ENCODE data around the gene TSHZ1.

The TSHZ1 gene

DNA sequence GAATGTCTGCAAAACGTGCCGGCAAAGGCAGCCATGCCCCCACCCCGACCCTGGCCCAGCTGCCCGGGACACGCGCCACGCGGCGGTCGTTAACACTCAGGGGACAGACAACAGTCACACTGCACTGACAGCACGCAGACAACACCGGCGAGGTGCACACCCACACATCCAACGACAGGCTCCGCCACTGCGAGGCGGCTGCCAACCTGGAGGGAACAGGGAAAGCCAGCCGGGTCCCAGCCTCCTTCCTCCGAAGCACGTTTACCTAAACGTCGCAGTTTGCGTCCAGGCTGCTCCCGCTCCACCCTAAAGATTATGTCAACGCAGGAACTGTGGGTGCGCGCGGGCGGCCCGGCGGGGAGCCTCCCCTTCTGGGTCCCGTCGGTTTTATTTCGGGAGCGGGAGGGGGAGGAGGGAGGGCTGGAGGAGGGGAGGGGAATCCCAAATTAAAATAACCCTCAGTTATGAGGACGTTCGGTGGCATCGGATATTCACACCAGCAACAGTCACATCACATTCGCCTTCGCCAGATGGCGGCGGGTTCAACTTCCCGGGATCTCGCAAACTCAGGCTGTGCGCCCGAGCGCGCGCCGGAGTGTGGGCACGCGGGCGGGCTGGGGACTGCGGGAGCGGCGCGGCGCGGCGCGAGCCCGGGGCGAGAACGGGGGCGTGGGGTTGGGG lies 2.3 kb upstream of the TSHZ1 start:
- peak; percentile 44 to 46 for DNase-seq

DNA sequence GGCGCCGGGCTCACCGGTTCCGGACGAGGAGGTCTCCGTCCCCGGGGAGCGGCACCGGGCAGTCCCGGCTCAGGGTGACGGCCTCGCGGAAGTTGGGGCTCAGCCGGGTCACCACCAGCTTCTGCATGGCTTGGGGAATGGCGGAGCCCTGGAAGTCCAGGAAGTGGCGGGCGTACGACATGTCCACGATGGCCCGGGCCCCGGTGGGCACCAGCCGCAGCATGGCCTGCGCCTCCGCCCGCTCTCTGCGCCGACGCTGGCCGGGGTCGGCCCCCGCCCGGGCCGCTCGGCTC lies 1.8 kb upstream of the TSHZ1 start:
- no peak for DNase-seq

DNA sequence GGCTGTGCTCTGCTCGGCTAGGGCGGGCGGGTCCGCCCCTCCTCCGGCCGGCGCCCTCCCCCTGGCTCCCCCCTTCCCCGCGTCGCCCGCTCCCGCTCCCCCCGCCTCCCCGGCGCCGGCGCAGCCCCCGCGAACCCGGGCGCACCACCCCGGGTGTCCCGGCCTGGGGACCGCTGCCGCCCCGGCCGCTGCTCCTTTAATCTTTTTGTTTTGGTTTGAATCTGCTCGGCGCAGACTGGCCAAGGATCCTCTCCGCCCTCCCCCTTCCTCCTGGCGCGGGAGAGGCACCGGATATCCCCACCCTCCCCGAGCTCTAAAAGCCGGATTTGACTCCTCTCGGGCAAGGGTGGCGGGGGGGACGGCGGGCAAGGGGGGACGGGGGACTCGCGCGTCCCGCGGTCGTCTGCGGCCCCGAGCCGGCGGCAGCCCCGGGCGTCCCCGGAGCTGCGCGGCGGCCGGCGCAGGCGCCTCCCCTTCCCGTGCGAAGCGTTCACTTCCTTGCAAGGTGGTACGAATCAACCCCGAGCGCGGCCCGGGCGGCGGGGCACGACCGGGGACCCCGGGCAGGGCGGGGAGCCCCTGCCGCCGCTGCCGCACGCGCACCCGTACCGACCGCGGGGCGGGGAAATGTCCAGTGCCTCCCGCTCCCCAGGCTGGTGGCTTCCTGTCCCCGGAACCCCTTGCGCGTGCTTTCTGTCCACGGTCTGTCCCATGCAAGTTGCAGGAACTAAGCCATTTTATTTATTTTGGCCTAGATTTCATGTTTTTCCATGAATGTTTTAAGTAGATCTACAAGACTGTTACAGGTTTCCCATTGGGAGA lies 1.3 kb upstream of the TSHZ1 start, which contains the start of gene PTGR3:
PTGR3 (minus strand) TSS at position 11 of the 822 bp plus-strand sequence. CDS start 81 bp downstream, outside the sequence.
- DNase-seq = peak; percentile 64 to 67

DNA sequence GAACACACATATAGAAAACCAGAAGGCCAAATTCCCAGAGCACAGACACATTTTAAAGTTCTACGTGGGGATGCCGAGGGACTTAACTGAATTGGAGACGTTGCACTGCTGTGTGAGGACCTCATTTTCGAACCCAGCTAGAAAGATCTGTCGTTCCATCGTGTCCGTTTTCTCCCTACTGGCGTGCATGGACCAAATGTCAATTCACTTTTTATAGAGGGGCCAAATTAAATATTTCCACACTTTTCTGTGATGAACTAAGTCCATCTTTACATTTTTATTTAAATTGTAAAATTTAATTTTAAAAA lies 692 bp upstream of the TSHZ1 start:
- DNase-seq = no peak

DNA sequence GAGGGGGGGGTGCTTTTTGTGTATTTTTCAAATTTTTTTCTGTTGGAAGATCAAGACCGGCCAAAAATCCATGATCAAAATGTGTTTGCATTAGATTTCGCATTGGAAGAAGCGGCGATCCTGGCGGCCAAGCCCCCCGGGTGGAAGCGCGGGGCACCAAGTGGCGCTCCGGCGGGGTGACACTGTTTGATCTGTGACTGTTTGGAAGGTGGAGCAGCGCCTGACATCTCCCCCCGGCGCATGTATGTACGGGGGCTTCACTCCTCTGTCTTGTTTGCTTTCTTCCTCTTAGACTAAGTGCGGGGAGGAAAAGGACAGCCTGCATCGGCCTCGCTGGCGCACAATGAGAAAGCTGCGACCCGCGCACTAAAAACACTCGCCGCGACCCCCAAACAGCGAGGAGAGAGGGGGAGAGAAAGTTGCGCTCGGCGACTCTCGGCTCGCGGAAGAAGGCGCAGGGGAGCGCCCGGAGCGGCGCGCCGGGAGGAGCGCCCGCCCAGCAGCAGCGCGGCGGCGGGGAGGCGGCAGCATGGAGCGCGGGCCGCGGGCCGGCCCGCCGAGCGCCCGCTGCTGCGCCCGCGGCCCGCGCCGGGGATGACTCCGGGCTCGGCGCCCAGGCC lies 515 bp downstream of the TSHZ1 start:
- DNase-seq = peak in 1 of 2 experiments; percentile 27

DNA sequence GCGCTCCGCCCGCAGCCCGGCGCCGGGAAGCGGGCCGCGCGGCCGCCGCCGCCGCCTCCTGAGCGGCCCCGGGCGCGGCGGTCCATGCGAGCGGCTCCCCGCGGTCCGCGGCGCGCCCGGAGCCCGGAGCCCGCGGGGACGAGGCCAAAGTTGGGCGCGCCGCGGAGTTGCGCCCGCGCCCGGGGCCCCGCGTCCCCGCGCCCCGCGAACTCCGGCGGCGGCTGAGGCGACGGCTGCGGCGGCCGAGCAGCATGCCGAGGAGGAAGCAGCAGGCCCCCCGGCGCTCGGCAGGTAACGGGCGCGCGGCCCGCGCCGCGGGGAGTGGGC lies 992 bp downstream of the TSHZ1 start:
- DNase-seq = no peak

DNA sequence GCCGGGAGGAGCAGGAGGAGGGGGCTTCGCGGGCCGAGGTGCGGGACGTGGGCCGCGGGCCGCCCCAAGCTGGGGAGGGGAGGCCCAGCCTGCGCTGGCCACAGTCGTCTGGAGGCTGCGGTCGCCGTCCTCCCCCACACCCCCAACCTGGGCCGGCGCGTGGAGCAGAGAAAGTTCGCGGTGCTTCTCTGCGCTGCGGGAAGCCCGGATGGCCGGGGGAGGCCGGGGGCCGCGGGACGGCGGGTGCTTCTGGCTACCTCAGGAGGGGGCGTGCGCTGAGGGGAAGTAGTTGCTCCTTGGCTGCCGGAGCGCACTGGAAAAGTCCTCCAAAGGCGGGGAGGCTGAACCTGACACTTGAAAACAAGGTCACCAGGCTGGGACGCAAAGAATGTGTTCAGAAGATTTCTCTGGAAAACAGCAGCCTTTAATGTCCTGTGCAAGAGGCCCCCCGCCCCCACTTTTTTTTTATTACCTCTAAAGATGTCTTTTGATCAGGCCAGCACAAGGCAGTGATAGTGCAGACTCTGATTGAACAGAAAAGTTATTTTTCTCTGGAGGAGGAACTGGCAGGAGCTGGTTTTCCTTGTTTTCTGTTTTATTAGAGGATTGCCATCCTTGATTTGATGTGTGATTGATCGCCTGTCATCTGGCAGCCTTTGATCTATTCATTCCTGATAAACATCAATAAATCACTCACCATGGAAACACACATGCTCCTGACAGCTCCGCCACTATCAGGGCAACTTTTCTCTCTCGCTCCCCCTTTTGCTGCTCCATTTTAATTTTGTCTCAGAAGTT lies 1.6 kb downstream of the TSHZ1 start:
- DNase-seq = peak; percentile 21 to 40

DNA sequence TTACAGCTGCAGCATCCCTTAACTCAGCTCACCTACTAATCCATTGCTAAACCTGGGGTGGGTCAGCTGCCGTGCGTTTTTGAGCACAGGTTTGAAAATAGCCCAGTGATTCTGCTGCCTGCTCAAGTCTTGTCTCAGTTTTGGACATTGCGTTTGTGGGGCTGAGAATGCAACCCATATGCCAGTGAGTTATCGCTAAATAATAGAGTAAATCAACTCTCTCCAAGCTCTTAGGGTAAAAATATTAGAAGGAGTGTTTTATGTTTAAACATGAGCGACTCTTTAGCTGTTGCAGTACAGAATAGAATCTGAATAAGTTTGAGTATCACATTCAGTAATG lies 2.1 kb downstream of the TSHZ1 start:
- no peak for DNase-seq

DNA sequence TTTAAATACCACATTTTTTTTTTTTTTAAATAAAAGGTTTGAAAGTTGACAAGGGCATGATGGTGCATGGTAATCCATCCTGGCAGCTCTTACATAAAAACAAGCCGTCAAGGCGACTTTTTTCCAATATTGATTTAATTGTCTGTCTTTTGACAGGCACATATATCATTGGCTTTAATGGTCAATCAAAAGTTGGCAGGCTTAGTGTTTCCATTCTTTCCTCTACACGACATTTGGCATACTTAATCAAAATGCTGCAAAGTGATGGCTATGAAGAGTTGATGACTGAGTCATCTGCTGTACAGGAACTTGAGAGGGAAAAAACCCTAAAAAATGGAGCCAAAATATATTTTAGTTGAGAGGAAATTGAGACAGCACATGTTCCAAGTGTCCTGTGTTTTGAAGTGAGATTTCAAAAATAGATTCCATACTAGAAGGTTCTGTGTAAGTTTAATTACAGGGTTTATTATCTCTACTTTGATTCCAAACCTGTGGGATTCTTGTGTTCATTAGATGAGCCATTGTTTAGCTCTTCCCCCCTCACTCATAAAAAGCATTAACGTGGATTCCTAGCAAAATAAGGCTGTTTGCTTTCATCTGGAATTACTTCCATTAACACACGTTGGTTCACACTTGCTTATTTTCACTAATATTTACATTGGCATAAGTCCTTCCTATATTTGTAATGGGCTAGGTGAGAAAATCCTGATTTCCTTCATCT lies 3.2 kb downstream of the TSHZ1 start:
- DNase-seq = no peak

DNA sequence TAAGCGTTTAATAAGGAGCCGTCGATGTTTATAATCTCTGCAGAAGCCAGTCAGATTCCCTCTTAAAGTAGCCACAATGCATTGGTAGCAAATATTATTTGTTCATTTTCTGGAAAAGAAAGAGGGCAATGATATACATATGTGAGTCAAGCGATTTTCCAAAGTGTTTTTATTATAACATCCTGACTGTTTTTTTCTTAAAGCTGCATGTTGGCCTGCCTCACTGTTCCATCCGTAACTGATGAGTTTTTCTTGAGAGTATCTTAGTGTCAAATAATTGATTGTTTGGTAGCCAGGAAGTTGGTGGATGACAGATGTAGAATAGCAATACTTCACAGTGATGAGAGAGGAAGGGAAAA lies 3.7 kb downstream of the TSHZ1 start:
- DNase-seq = no peak

DNA sequence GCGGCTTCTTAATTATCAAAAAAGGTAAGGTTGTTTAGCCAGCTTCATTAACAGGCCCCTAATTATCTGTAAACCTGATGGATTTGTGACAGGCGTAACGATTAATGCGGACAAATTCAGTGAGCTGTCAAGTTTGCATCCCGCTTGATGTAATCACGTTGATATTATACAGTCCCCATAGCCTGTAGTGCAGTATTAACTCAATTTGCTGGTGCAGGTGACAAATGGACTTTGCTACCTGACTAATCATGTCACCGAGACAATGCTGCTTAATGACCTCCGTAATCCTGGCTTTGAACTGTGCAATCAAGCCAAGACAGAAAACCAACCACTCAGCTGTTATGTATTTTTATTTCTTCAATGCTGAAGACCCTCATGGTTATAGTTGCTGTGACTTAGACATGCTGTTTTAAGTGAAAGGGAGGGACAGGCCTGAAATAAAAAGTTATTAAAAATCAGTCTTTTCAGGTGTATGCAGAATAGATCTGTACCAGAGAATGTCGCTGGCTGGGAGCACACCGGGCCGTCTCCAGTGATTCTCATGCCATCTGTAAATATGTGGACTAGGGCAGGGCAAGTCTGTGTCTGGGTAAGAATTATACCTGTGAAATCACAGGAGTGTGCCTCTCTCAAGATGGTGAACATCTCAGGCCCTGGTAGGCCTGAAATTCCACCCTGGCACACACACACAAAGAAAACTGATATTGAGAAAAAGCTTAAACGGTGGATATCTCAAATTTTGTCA lies 4.3 kb downstream of the TSHZ1 start:
- DNase-seq = no peak

DNA sequence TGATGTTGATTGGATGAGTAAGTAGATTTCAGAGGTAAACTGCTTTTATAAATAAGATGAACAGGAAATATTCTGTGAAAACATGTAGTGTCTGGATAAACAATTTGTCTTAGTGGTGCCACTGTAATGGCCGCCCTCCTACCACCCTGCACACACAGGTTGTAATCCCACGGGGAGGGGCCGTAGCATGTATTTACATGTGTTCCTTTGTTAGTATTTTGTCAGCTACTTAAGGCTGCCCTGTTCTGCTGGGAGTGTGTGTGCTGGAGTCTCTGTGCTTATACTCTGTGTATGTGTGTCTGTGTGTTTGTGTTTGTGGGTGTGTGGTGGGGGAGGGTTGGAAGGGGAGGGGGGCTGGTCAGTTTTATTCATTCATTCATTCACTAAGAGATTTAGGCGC lies 5.1 kb downstream of the TSHZ1 start:
- no peak for DNase-seq

DNA sequence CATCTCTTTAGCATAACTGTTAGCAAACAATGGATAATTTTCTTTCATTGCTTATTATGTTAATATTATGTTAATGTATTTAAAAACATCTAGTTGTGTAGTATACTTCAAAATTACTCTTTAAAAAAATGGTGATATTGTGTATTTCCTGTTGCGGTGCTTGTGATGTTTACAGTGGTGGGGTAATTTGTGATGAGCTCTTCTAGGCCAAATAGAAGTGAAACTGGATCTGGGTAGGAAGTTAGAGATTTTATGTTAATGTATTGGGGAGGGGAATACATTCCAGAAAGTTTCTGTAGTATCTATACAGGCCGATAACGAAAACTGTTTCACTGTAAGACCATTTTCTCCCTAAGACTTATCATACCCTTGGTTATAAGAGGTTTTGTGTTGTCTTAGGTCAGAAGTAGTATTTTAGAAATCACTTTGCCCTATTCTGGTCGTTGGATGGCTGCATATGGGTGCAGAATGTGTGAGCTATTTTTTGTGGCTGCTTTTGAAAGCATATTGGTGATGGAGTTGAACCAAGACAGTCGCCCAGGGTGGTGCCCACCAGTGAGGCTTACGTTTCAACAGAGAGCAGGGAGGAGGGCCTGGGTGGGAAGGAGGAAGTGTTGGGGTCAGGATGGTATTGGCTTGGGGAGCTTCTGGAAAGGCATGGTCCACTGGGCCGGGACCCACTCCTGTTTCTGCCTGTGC lies 5.8 kb downstream of the TSHZ1 start:
- DNase-seq = no peak

DNA sequence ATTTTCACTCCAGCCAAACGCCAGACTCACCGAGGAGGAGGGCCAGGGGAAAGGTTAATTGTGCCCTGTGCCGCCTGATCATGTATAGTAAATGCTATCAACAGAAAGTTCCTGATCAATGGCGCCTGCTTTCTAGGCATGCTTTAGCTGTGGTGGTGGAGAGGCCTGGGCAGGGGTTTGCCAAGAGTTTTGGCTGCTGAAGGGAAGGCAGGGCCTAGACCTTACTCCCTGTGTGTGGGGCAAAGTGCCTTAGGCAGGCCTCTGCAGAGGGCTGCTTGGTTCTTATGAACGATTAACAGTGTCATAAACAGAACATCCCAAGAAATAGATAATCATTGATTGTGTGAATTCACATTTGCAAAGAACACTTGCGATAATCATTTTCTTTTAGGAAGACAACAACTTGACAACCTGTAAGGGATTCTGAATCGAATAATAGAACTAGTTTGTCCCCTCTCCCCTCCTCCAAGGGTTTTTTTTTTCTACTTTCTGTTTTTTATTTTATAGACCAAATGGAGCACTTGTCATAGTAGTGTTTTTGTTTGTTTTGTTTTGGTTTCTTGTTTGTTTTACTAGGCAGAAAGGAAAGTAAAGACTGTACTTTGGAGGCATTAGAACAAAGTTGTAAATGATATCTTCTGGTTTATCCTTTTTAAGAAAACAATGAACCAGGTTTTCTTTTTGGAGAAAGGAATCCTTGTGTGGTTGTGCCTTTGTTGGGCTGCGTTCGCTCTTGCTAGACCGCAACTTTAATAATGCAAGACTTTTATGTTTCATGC lies 6.5 kb downstream of the TSHZ1 start:
- no peak for DNase-seq

DNA sequence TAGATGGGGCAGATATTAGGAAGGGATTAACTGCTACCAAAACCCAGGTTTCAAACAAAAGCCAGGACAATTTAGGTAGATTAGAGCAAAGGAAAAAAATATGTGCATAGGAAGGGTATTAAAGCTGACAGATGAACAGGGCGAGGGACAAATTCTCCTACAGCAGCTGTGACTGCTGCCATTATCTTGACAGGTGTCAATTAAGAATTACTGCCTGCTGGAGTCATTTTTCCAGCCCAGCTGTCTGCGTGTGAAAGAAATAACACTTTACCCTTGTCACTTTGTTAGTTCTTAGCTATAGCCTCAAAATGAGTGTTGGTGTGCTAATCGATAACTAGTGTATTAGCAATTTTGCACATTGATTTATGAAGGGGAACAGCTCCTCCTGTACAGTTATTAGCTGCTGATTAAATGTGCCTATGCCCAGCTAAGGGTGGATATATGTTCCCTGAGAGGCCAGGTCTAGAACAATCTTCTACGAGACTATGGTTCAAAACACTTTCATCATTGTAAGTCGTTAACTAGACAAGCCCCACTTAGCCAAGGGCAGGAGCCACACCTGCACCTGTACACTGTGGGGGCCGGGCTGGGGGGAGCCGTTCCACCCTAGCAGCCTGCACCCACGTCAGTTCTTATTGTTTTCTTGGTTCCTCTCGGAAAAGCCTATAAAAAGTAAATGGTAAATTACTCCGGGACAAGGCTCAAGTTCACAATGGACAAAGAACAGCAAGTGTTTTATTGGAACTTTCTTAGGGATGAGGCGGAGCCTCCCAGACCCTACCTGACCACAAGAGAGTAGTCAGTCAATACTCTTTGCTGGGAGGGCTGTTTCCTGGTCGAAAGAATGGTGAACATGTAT lies 7.7 kb downstream of the TSHZ1 start:
- no peak for DNase-seq

DNA sequence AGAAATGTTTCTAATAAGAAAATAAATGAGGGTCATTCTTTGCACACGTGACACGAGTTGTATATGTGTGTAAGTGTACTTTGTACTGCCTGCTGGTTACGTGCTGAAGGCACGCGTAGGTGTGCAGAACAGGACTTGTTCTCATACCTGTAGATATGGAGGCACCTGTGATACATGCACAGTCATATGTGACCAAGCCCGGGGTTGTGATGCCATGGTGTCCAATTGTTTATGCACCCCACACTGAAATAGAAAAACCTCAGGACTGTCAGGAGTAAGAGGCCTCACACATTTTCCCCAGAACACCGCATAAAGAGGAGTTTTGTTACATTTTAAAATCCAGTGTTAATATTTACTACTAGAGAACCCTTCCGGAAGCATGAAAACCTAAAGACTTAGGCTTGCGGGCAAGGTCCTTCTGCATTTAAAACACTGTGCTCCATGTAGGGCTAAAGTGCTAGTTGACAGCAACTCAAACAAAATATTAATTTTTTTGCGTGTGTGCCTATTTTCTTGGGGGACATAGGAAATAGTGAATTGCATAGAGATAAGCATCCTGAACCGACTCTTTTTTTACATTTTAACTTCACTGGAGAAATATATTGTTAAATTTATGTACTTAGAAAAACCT lies 9.3 kb downstream of the TSHZ1 start:
- DNase-seq = no peak

DNA sequence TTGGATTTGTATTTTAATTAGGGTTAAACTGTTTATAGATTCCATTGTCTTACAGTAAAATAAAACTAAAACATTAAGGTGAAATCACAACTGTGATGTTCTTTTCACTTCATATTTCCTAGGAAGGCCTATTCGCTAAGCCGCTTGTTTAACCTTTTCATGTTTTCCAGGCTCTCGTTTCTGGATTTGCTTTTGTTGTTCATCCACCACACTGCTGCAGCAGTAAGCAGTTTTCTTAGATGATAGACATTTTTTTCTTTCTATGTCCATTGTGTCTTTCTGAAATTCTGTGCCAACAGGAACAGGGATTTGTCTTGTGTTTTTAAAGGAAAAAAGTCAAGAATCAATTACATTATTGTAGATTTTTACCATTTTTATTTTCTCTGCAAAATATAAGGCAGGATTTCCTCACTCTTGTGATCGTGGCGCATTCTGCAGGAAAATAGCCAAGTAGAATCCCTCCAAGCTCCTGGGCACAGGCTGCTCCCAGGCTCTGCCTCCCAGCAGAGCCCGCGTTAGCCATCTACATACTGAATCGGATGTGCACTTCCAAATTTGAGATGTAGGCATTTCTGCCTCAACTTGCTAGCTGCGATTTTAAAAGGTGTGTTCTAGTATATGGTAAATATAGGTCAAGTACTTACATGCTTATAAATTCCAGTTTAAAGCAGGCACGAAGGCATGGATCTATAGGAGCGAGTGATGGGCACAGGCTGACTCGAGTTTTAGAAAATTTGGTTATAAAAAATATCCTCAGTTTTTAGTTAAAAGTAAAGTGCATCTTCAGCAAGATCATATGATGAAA lies 10.2 kb downstream of the TSHZ1 start:
- no peak for DNase-seq

DNA sequence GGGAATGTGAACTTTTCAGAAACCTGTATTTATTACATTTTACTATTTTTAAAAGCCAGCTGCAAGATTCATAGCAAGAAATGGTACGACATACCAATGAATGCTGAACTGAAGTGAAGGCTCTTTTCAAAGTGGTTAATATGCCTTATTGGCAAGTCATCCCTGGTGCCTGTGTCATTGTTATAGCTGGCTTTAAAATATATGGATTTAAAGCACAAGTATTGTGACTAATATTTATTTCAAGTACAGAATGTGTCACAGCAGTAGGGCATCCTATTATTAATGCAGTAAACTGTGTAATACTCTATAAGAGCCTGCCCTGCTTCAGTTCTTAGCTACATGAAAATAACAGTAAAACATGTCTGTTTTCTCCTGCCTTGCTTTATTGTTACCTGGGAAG lies 10.8 kb downstream of the TSHZ1 start:
- DNase-seq = no peak

DNA sequence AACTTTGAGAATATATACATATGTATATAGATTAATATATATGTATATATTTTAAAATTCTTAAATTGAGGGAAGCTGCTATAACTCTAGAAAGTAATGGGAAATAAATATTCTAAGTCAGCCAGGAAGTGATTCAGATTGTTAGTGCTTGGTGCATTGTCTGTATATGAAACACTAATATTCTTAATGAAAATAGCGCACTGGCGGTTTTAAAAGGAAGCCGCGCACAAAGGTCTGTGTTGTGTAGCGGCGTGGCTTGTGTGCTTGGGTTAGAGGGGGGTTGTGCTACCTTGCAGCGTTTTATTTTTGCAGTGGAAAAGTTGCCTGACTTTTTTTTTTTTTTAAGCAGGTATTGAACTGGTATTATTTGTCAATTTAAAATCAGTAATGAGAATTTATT lies 11.3 kb downstream of the TSHZ1 start:
- no peak for DNase-seq
